SU-DHL-6 (cell line): Measurements from ENCODE around the gene ARL10.

ENCODE experiments used
- EZH2phosphoT487 ChIP-seq: fragments of 200-600 bp; sonication (generic), shearing (Covaris generic); conservative IDR thresholded peaks from 2 replicates; pipeline ENCODE4 v1.6.1; 2018; ENCODE audit warnings: mild to moderate bottlenecking, antibody characterized with exemption, low read length, moderate library complexity, mixed read lengths
- TF ChIP-seq, protein P1 (sequence below): fragments of 200-600 bp; sonication (generic); IDR thresholded peaks from one replicate; pipeline ENCODE4 v1.5.1; 2017; ENCODE audit warnings: antibody characterized with exemption, mild to moderate bottlenecking, low read length, moderate library complexity; ENCODE audit not compliant: insufficient read depth, poor library complexity, severe bottlenecking

DNA sequence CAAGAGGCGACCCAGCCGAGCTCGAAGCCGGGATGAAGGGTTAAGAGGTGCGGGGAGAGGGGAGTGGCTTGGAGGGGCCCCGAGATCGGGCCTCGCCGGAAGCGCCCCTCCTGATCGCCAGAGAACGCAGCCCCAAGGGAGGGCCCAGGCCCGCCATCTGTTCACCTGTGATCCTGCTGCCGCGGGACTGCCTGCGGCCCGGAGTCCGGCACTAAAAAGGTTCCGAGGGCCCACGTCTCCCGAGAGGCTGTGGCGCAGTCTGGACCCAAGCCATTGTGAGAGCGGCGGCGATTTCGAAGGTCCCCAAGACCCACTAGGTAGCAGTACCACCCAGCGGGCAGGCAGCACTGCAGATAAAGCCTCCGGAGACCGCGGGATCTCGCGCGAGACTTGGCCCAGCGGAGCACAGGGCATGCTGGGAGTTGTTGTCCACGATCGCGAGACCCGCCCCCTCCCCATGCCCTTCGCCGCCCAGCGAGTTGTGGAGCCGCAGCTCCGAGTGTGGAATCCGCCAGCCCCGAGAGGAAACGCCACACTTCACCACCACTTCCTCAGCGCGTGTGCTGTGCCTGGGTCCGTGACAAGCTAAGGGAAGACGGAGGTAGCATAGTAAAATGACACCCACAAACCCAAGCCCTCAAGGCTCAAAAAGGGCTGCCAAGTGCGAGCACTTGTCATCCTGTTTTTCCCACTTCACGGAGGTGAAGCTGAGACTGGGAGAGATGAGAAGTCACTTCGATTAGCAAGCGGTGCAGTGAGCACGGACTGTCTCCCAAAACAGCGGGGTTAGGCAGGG, 3.7 kb upstream of the ARL10 start, which contains the start of gene KIAA1191:
- TF ChIP-seq, protein P1, sequence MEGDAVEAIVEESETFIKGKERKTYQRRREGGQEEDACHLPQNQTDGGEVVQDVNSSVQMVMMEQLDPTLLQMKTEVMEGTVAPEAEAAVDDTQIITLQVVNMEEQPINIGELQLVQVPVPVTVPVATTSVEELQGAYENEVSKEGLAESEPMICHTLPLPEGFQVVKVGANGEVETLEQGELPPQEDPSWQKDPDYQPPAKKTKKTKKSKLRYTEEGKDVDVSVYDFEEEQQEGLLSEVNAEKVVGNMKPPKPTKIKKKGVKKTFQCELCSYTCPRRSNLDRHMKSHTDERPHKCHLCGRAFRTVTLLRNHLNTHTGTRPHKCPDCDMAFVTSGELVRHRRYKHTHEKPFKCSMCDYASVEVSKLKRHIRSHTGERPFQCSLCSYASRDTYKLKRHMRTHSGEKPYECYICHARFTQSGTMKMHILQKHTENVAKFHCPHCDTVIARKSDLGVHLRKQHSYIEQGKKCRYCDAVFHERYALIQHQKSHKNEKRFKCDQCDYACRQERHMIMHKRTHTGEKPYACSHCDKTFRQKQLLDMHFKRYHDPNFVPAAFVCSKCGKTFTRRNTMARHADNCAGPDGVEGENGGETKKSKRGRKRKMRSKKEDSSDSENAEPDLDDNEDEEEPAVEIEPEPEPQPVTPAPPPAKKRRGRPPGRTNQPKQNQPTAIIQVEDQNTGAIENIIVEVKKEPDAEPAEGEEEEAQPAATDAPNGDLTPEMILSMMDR, result no peak
- no peak for TF ChIP-seq EZH2phosphoT487
